A673 (cell line): ENCODE measurements around the gene HLA-G. TPM values are rescaled to one million over a fixed set of nuclear protein-coding genes. Genes with fewer than 3 reads are reported as not detected.
A peak's percentile ranks its signal among the peaks of the same experiment; 100 is the strongest.

Experiments used
- BruUV-seq: library from RNA; stranded (reverse); fragments of 400-500 nt; replicated peaks from 2 replicates; lab custom pipeline; 2021; lab: Mats Ljungman, UMichigan
- CTCF ChIA-PET: fragments of 300-600 bp; sonication (Branson Sonifier 250); formaldehyde crosslinking; loops from one replicate; lab custom pipeline; 2022; ENCODE audit warnings: antibody characterized with exemption; lab: Charles Lee
- POLR2A ChIA-PET: fragments of 300-600 bp; sonication (Branson Sonifier 250); formaldehyde crosslinking; loops from one replicate; lab custom pipeline; 2022; ENCODE audit warnings: antibody characterized with exemption; ENCODE audit not compliant: low non-redundant PET; lab: Charles Lee
- DNase-seq: peaks from one replicate; pipeline ENCODE4 v3.0.0-alpha.2; 2015; ENCODE audit warnings: low spot score
- H3K27ac ChIP-seq: fragments of 200-600 bp; sonication (generic); 2 replicates; pipeline ENCODE4 v1.5.1; 2016; ENCODE audit warnings: mixed run types, low read depth, mild to moderate bottlenecking, mixed read lengths, antibody characterized with exemption, low read length; ENCODE audit not compliant: poor library complexity, severe bottlenecking
- H3K27me3 ChIP-seq: fragments of 200-600 bp; sonication (generic); replicated peaks from 2 replicates; pipeline ENCODE4 v1.6.1; 2017; ENCODE audit warnings: mixed run types, low read depth, mild to moderate bottlenecking, mixed read lengths, antibody characterized with exemption, low read length; ENCODE audit not compliant: insufficient read depth, poor library complexity
- H3K36me3 ChIP-seq: fragments of 200-600 bp; sonication (generic); 2 replicates; pipeline ENCODE4 v1.6.1; 2016; ENCODE audit warnings: mixed run types, mild to moderate bottlenecking, mixed read lengths, antibody characterized with exemption, low read length; ENCODE audit not compliant: insufficient read depth, poor library complexity, severe bottlenecking
- H3K4me1 ChIP-seq: fragments of 200-600 bp; sonication (generic); 2 replicates; pipeline ENCODE4 v1.6.1; 2017; ENCODE audit warnings: mixed run types, mild to moderate bottlenecking, mixed read lengths, antibody characterized with exemption, low read length; ENCODE audit not compliant: insufficient read depth, poor library complexity, severe bottlenecking
- H3K4me3 ChIP-seq: fragments of 200-600 bp; sonication (generic); 2 replicates; pipeline ENCODE4 v1.5.1; 2016; ENCODE audit warnings: low read depth, mixed run types, mild to moderate bottlenecking, mixed read lengths, low read length; ENCODE audit not compliant: poor library complexity, severe bottlenecking
- H3K9me3 ChIP-seq: fragments of 200-600 bp; sonication (generic); 2 replicates; pipeline ENCODE4 v1.6.1; 2016; ENCODE audit warnings: mixed run types, low read depth, mild to moderate bottlenecking, mixed read lengths, antibody characterized with exemption, low read length; ENCODE audit not compliant: poor library complexity, severe bottlenecking
- CTCF ChIP-seq: fragments of 300-800, 200-600 bp; sonication (generic); conservative IDR thresholded peaks from 2 replicates; pipeline ENCODE4 v1.5.1; 2017; ENCODE audit warnings: low read depth, mild to moderate bottlenecking, antibody characterized with exemption, low read length, moderate library complexity, mixed read lengths
- EZH2 ChIP-seq: fragments of 200-600 bp; sonication (generic); IDR thresholded peaks from 2 replicates; pipeline ENCODE4 v1.6.1; 2017; ENCODE audit warnings: borderline replicate concordance, low read depth, mild to moderate bottlenecking, mixed read lengths, antibody characterized with exemption, low read length; ENCODE audit not compliant: poor library complexity, severe bottlenecking
- intact Hi-C: fragments of 100-400 bp; cut with micrococcal nuclease; formaldehyde crosslinking; loops from one replicate; pipeline ENCODE4 v1.10.0; 2022; ENCODE audit not compliant: unreplicated experiment
- total RNA-seq: library from RNA; stranded (reverse); gene quantifications from 2 replicates; pipeline ENCODE4 v1.2.3, GENCODE V29; 2021

Gene HLA-G
- total RNA-seq, 1 experiment from 2014 or later: not detected

DNA sequence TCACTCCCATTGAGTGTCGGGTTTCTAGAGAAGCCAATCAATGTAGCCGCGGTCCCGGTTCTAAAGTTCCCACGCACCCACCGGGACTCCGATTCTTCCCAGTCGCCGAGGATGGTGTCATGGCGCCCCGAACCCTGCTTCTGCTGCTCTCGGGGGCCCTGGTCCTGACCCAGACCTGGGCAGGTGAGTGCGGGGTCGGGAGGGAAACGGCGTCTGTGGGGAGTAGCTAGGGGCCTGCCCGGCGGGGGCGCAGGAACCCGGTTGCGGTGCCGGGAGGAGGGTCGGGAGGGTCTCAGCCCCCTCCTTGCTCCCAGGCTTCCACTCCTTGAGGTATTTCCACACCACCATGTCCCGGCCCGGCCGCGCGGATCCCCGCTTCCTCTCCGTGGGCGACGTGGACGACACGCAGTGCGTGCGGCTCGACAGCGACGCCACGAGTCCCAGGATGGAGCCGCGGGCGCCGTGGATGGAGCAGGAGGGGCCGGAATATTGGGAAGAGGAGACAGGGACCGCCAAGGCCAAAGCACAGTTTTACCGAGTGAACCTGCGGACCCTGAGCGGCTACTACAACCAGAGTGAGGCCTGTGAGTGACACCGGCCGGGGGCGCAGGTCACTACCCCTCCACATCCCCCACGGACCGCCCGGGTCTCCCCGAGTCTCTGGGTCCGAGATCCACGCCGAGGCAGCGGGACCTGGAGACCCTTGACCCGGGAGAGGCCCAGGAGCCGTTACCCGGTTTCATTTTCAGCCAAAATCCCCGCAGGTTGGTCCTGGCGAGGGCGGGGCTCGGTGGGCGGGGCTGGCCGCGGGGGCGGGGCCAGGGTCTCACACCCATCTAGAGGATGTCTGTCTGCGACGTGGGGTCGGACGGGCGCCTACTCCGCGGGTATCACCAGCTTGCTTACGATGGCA, 35.2 kb upstream of the HLA-G start:
- peaks cover 41% of the 10 kb centered on the region for H3K27me3 ChIP-seq
- TF ChIP-seq CTCF (peak; percentile 60), EZH2 (no peak)
- intact Hi-C loops: no loop called here

DNA sequence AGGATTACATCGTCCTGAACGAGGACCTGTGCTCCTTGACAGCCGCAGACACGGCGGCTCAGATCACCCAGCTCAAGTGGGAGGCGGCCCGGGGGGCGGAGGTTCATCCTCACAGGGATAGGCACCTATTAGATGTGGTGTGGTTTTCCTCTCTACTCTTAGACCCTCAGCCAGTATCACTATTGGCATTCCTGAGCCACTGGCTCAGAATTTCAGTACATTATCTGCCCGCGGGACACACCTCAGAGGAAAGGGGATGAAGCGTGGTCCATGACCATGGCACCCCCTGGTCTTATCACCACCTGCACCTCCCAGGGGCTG, 34.6 kb upstream of the HLA-G start:
- ChIA-PET CTCF (no interaction called here), POLR2A (no interaction called here)
- Histone ChIP-seq H3K4me3 (peak overlapping the region; percentile 46), H3K27me3 (peaks cover 41% of the 10 kb centered on the region), H3K9me3 (no peaks in the 10 kb centered on the region), H3K4me1 (peaks cover 7% of the 10 kb centered on the region), H3K27ac (no peak overlapping the region), H3K36me3 (no peaks in the 10 kb centered on the region)
- DNase-seq: no peak
- intact Hi-C loops: no loop called here
- TF ChIP-seq EZH2 (no peak), CTCF (no peak)
- BruUV-seq: no TSS peak

More for the DNA sequence above, 35.2 kb upstream of the HLA-G start:
- peak overlapping the region; percentile 46 for H3K4me3 ChIP-seq
- ChIA-PET CTCF (no interaction called here), POLR2A (no interaction called here)
- peaks cover 7% of the 10 kb centered on the region for H3K4me1 ChIP-seq
- peak; percentile 24 for DNase-seq
- no peaks in the 10 kb centered on the region for H3K9me3 ChIP-seq
- no peaks in the 10 kb centered on the region for H3K36me3 ChIP-seq
- H3K27ac ChIP-seq: no peak overlapping the region
- no TSS peak for BruUV-seq

DNA sequence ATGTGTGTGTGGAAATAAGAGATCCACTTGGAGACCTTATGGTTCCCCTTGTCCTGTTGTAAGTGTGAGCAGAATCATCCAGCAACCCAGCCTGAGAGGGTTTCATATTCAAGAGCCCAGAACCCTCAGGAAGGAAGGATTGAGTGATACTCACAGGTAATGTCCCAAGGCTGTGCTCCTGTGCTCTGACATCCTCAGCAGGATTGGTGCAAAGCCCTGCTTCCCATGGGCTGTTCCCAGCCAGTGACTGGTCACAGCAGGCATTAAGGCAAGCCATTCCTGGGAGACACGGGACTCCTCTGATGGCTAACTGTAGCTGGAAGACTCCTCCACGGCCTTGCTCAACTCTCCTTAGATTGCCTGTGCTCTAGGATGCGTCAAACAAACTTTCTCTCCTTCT, 33.8 kb upstream of the HLA-G start:
- BruUV-seq: no TSS peak
- CTCF ChIA-PET: no interaction called here

More for the DNA sequence above, 33.8 kb upstream of the HLA-G start:
- Histone ChIP-seq H3K36me3 (no peaks in the 10 kb centered on the region), H3K27me3 (peaks cover 38% of the 10 kb centered on the region), H3K27ac (no peak overlapping the region), H3K4me3 (no peak overlapping the region), H3K9me3 (no peaks in the 10 kb centered on the region), H3K4me1 (peaks cover 7% of the 10 kb centered on the region)
- POLR2A ChIA-PET: no interaction called here
- intact Hi-C loops: no loop called here
- no peak for DNase-seq
- TF ChIP-seq EZH2 (no peak), CTCF (no peak)
